NT2/D1 (cell line): ENCODE measurements around the gene S1PR2.

Experiments used
- SUZ12 ChIP-seq: IDR thresholded peaks from 2 replicates; pipeline ENCODE4 v1.6.1; 2011; ENCODE audit not compliant: insufficient read length, insufficient read depth; ENCODE audit errors: extremely low read depth
- YY1 ChIP-seq: IDR thresholded peaks from 2 replicates; pipeline ENCODE4 v1.6.1; 2011; ENCODE audit not compliant: insufficient read length, insufficient read depth
- ZNF274 ChIP-seq: IDR thresholded peaks from 2 replicates; pipeline ENCODE4 v1.6.1; 2011; ENCODE audit warnings: mild to moderate bottlenecking, low read depth, low read length

- TF ChIP-seq SUZ12 (no peak), YY1 (no peak), ZNF274 (no peak)
Measured at GRCh38 chr19:10237702-10238101, 6.6 kb upstream of the S1PR2 start.
